Measurements from ENCODE around the gene PIGL. TPM values are rescaled to one million over a fixed set of nuclear protein-coding genes. Genes with fewer than 3 reads are reported as not detected.

The PIGL gene
- total RNA-seq, 1 donor from 2014 or later = 65.8 TPM

GRCh38 chr17:16251556-16251955, 34.5 kb downstream of the PIGL start:
- peaks cover 14% of the 10 kb centered on the region for H3K4me1 ChIP-seq
- TF ChIP-seq POLR2AphosphoS5 (IDR thresholded peaks at IDR 0.05; ENCODE audit: insufficient read depth in 1 of 2, low read depth in 1 of 2) (no peak), POLR2A (IDR thresholded peaks at IDR 0.05) (no peak), CTCF (IDR thresholded peaks at IDR 0.05) (no peak)
- no peaks in the 10 kb centered on the region for H3K27me3 ChIP-seq
- H3K9me3 ChIP-seq = no peaks in the 10 kb centered on the region
- no peaks in the 10 kb centered on the region for H3K36me3 ChIP-seq
- H3K27ac ChIP-seq = no peak overlapping the region
- no peak for DNase-seq (ENCODE audit: extremely low spot score in 2 of 2)
- no peak overlapping the region for H3K4me3 ChIP-seq
- intact Hi-C loops (cut with DNase I) = no loop called here

- H3K4me1 ChIP-seq = peaks cover 16% of the 10 kb centered on the region
Measured at GRCh38 chr17:16254773-16255400, 37.9 kb downstream of the PIGL start.

GRCh38 chr17:16255481-16255921, 38.5 kb downstream of the PIGL start:
- DNase-seq (ENCODE audit: extremely low spot score in 2 of 2) = no peak

More at GRCh38 chr17:16254773-16255400, 37.9 kb downstream of the PIGL start:
- intact Hi-C loops (cut with DNase I) = no loop called here
- Histone ChIP-seq H3K4me3 (no peak overlapping the region), H3K9me3 (no peaks in the 10 kb centered on the region), H3K27ac (no peak overlapping the region), H3K36me3 (no peaks in the 10 kb centered on the region), H3K27me3 (no peaks in the 10 kb centered on the region)
- TF ChIP-seq CTCF (IDR thresholded peaks at IDR 0.05) (no peak), POLR2A (IDR thresholded peaks at IDR 0.05) (no peak), POLR2AphosphoS5 (IDR thresholded peaks at IDR 0.05; ENCODE audit: insufficient read depth in 1 of 2, low read depth in 1 of 2) (no peak)
- no peak for DNase-seq (ENCODE audit: extremely low spot score in 2 of 2)

GRCh38 chr17:16258901-16259300, 41.9 kb downstream of the PIGL start:
- H3K27me3 ChIP-seq = no peaks in the 10 kb centered on the region
- no peak overlapping the region for H3K27ac ChIP-seq
- DNase-seq (ENCODE audit: extremely low spot score in 2 of 2) = no peak
- TF ChIP-seq POLR2A (IDR thresholded peaks at IDR 0.05) (no peak), POLR2AphosphoS5 (IDR thresholded peaks at IDR 0.05; ENCODE audit: insufficient read depth in 1 of 2, low read depth in 1 of 2) (peak in 1 of 2 donors; percentile 23), CTCF (IDR thresholded peaks at IDR 0.05) (no peak)
- H3K36me3 ChIP-seq = no peaks in the 10 kb centered on the region
- intact Hi-C loops (cut with DNase I) = no loop called here
- no peak overlapping the region for H3K4me3 ChIP-seq
- peaks cover 16% of the 10 kb centered on the region for H3K4me1 ChIP-seq
- H3K9me3 ChIP-seq = no peaks in the 10 kb centered on the region

More at GRCh38 chr17:16255481-16255921, 38.5 kb downstream of the PIGL start:
- Histone ChIP-seq H3K27me3 (no peaks in the 10 kb centered on the region), H3K4me3 (no peak overlapping the region), H3K4me1 (peaks cover 16% of the 10 kb centered on the region), H3K36me3 (no peaks in the 10 kb centered on the region), H3K27ac (peak overlapping the region; percentile 66), H3K9me3 (no peaks in the 10 kb centered on the region)
- intact Hi-C loops (cut with DNase I) = no loop called here
- TF ChIP-seq POLR2A (IDR thresholded peaks at IDR 0.05) (no peak), POLR2AphosphoS5 (IDR thresholded peaks at IDR 0.05; ENCODE audit: insufficient read depth in 1 of 2, low read depth in 1 of 2) (no peak), CTCF (IDR thresholded peaks at IDR 0.05) (no peak)

GRCh38 chr17:16259926-16260325, 42.9 kb downstream of the PIGL start:
- no peaks in the 10 kb centered on the region for H3K9me3 ChIP-seq
- intact Hi-C loops (cut with DNase I) = no loop called here
- H3K4me3 ChIP-seq = no peak overlapping the region
- H3K27me3 ChIP-seq = no peaks in the 10 kb centered on the region
- no peak for DNase-seq (ENCODE audit: extremely low spot score in 2 of 2)
- TF ChIP-seq POLR2A (IDR thresholded peaks at IDR 0.05) = no peak
- no peak for TF ChIP-seq POLR2AphosphoS5 (IDR thresholded peaks at IDR 0.05; ENCODE audit: insufficient read depth in 1 of 2, low read depth in 1 of 2)
- TF ChIP-seq CTCF (IDR thresholded peaks at IDR 0.05) = no peak
- H3K4me1 ChIP-seq = peaks cover 16% of the 10 kb centered on the region
- H3K36me3 ChIP-seq = no peaks in the 10 kb centered on the region
- no peak overlapping the region for H3K27ac ChIP-seq
